GM12878 (cell line): ENCODE measurements around the gene AFF1. TPM values are rescaled to one million over a fixed set of nuclear protein-coding genes. Genes with fewer than 3 reads are reported as not detected.

Experiments used
- ATAC-seq: fragments of 200-7000 bp; cut with Tn5 transposase; 3 replicates; pipeline ENCODE4 v1.9.1; 2020; ENCODE audit warnings: mild to moderate bottlenecking, moderate library complexity
- BruUV-seq: library from RNA; stranded (reverse); fragments of 400-500 nt; replicated peaks from 2 replicates; lab custom pipeline; 2021; lab: Mats Ljungman, UMichigan
- CTCF ChIA-PET: fragments of 300-600 bp; sonication (Branson Sonifier 250); formaldehyde crosslinking; extraction: SDS; loops from one replicate; lab custom pipeline; 2021; ENCODE audit warnings: inconsistent platforms; lab: Yijun Ruan, JAX
- POLR2A ChIA-PET: fragments of 350-600 bp; formaldehyde crosslinking; extraction: SDS; loops from one replicate; lab custom pipeline; 2021; ENCODE audit warnings: inconsistent platforms; lab: Charles Lee
- RAD21 ChIA-PET: fragments of 300-600 bp; sonication (Branson Sonifier 250); formaldehyde crosslinking; loops from one replicate; lab custom pipeline; 2023; ENCODE audit warnings: antibody characterized with exemption; ENCODE audit not compliant: unreplicated experiment; lab: Charles Lee
- SMC1A ChIA-PET: fragments of 300-600 bp; sonication (Branson Sonifier 250); formaldehyde crosslinking; loops from one replicate; lab custom pipeline; 2023; ENCODE audit not compliant: unreplicated experiment, uncharacterized antibody; lab: Charles Lee
- DNase-seq: peaks from one replicate; pipeline ENCODE4 v3.0.0-alpha.2; 2011; ENCODE audit warnings: low read depth, low spot score
- FAIRE-seq: peaks from 3 replicates; lab custom pipeline; 2011; peaks lifted over from hg19 to GRCh38; lab: Jason Lieb, UNC
- H2AFZ ChIP-seq: 2 replicates; pipeline ENCODE4 v1.6.0; 2011; ENCODE audit warnings: low read depth, low read length, control low read depth; ENCODE audit not compliant: control insufficient read depth
- H3K27ac ChIP-seq: 2 replicates; pipeline ENCODE4 v1.5.1; 2011; ENCODE audit warnings: control low read depth; ENCODE audit not compliant: control insufficient read depth, insufficient read depth
- H3K27me3 ChIP-seq, 2 experiments: replicated peaks in 1 of 2; 2 replicates each; pipeline versions ENCODE4 v1.6.0 to v1.6.1; 2011; ENCODE audit warnings: low read length in 1 of 2; ENCODE audit not compliant: control insufficient read depth in 2 of 2, insufficient read depth in 2 of 2
- H3K36me3 ChIP-seq, 2 experiments: 2 replicates each; pipeline ENCODE4 v1.5.1; 2011; ENCODE audit warnings: low read length in 1 of 2; ENCODE audit not compliant: control insufficient read depth in 2 of 2, insufficient read depth in 2 of 2
- H3K4me1 ChIP-seq: 2 replicates; pipeline ENCODE4 v1.6.1; 2011; ENCODE audit warnings: mild to moderate bottlenecking, low read length, moderate library complexity, mixed read lengths; ENCODE audit not compliant: control insufficient read depth, insufficient read depth
- H3K4me2 ChIP-seq: 2 replicates; pipeline ENCODE4 v1.6.0; 2011; ENCODE audit warnings: control low read depth; ENCODE audit not compliant: control insufficient read depth, insufficient read depth
- H3K4me3 ChIP-seq: fragments of 200-600 bp; sonication (generic); 2 replicates; pipeline ENCODE4 v1.5.1; 2016
- H3K79me2 ChIP-seq: 2 replicates; pipeline ENCODE4 v1.6.0; 2011; ENCODE audit warnings: low read length; ENCODE audit not compliant: control insufficient read depth, insufficient read depth
- H3K9ac ChIP-seq: 2 replicates; pipeline ENCODE4 v1.8.0; 2011; ENCODE audit warnings: low read length, control low read depth, mixed read lengths; ENCODE audit not compliant: control insufficient read depth, insufficient read depth
- H3K9me3 ChIP-seq: replicated peaks from 3 replicates; pipeline ENCODE4 v1.5.1; 2011; ENCODE audit warnings: mild to moderate bottlenecking, low read length; ENCODE audit not compliant: control insufficient read depth, insufficient read depth
- H4K20me1 ChIP-seq: 2 replicates; pipeline ENCODE4 v1.6.0; 2011; ENCODE audit not compliant: control insufficient read depth, insufficient read depth
- BACH1 ChIP-seq: fragments of 450-650 bp; IDR thresholded peaks from 2 replicates; pipeline ENCODE4 v1.6.1; 2017; ENCODE audit warnings: mild to moderate bottlenecking, borderline replicate concordance
- BCL11A ChIP-seq: IDR thresholded peaks from 2 replicates; pipeline ENCODE4 v1.6.1; 2011; ENCODE audit warnings: low read depth, low read length
- CEBPB ChIP-seq, 2 experiments: fragments of 150-350 bp in 1 of 2; IDR thresholded peaks; 2 replicates each; pipeline ENCODE4 v1.6.1; 2012 to 2014; ENCODE audit warnings: low read depth in 2 of 2, low read length in 2 of 2, borderline replicate concordance in 1 of 2, inconsistent platforms in 1 of 2
- FOXM1 ChIP-seq: IDR thresholded peaks from 2 replicates; pipeline ENCODE4 v1.6.1; 2012; ENCODE audit warnings: low read depth, mild to moderate bottlenecking, inconsistent platforms, low read length, moderate library complexity
- HSF1 ChIP-seq: fragments of 150-350 bp; IDR thresholded peaks from 2 replicates; pipeline ENCODE4 v1.6.1; 2014; ENCODE audit warnings: mild to moderate bottlenecking, low read depth, low read length
- IRF4 ChIP-seq: IDR thresholded peaks from 2 replicates; pipeline ENCODE4 v1.6.1; 2011; ENCODE audit warnings: low read depth, low read length
- KAT2A ChIP-seq: conservative IDR thresholded peaks from 2 replicates; pipeline ENCODE4 v1.6.1; 2011; ENCODE audit warnings: low read depth, low read length; ENCODE audit not compliant: control insufficient read depth
- NFIC ChIP-seq: IDR thresholded peaks from 2 replicates; pipeline ENCODE4 v1.6.1; 2012; ENCODE audit warnings: low read depth, mild to moderate bottlenecking, inconsistent platforms, low read length, moderate library complexity
- PRDM15 ChIP-seq: fragments of 450-650 bp; formaldehyde crosslinking; IDR thresholded peaks from 2 replicates; pipeline ENCODE4 v1.4.0; 2020; ENCODE audit warnings: mild to moderate bottlenecking, moderate library complexity
- RB1 ChIP-seq: fragments of 450-650 bp; formaldehyde crosslinking; IDR thresholded peaks from 2 replicates; pipeline ENCODE4 v1.6.1; 2017; ENCODE audit warnings: mild to moderate bottlenecking, borderline replicate concordance
- SMARCA5 ChIP-seq: fragments of 450-650 bp; IDR thresholded peaks from 2 replicates; pipeline ENCODE4 v1.6.1; 2017; ENCODE audit warnings: mild to moderate bottlenecking
- STAT3 ChIP-seq: IDR thresholded peaks from 2 replicates; pipeline ENCODE4 v1.6.1; 2011; ENCODE audit warnings: low read depth, low read length, improper control_type of control experiment
- SUZ12 ChIP-seq: fragments of 200-600 bp; sonication (generic); IDR thresholded peaks from one replicate; pipeline ENCODE4 v1.6.1; 2018; ENCODE audit warnings: antibody characterized with exemption, mild to moderate bottlenecking; ENCODE audit not compliant: unreplicated experiment
- YY1 ChIP-seq: IDR thresholded peaks from 2 replicates; pipeline ENCODE4 v1.6.1; 2011; ENCODE audit warnings: low read depth, mild to moderate bottlenecking, low read length
- ZBED1 ChIP-seq: IDR thresholded peaks from 2 replicates; pipeline ENCODE4 v1.6.1; 2016; ENCODE audit warnings: borderline replicate concordance
- WGBS: methylation state at CpG from one replicate; pipeline ENCODE4 v1.1.6; 2016; ENCODE audit warnings: low lambda C conversion rate; ENCODE audit not compliant: insufficient replicate concordance, insufficient coverage; ENCODE audit errors: missing lambda C conversion rate; 5-methylcytosine and 5-hydroxymethylcytosine counted together
- in situ Hi-C: fragments of 300-500 bp; cut with MboI; formaldehyde crosslinking; loops from 9 replicates; pipeline ENCODE4 v1.14.3; 2018; ENCODE audit warnings: mixed read lengths
- intact Hi-C: fragments of 100-400 bp; cut with micrococcal nuclease; formaldehyde crosslinking; loops from one replicate; pipeline ENCODE4 v1.14.2; 2022; ENCODE audit not compliant: unreplicated experiment
- polyA plus RNA-seq, 11 experiments: library from polyadenylated mRNA; depleted of rRNA in 4 of 11; unstranded in 6 of 11; stranded (reverse) in 5 of 11; fragments of >200 nt; fragmentation: Nextera tagmentation in 4 of 11; fragmentation: Illumina TruSeq in 1 of 11; extraction: Ambion mirVana in 4 of 11; extraction: Trizol in 1 of 11; gene quantifications; 1 replicate in 1 of 11; 2 replicates in 10 of 11; pipeline versions ENCODE4 v1.2.1 to v1.2.3, GENCODE V29; 2011 to 2016; ENCODE audit warnings: inconsistent platforms in 2 of 11, missing spikeins in 2 of 11, low read depth in 1 of 11
- total RNA-seq, 4 experiments: library from RNA; depleted of rRNA in 3 of 4; stranded (reverse); fragments of >200 nt in 3 of 4; fragmentation: Illumina TruSeq in 1 of 4; extraction: Trizol in 1 of 4; gene quantifications; 2 replicates each; pipeline versions ENCODE4 v1.2.1 to v1.2.3, GENCODE V29; 2013 to 2021
- TF ChIP-seq, protein P1 (sequence below): IDR thresholded peaks from 2 replicates; pipeline ENCODE4 v1.6.1; 2011; ENCODE audit warnings: borderline replicate concordance, low read depth, mild to moderate bottlenecking, moderate library complexity, low read length; ENCODE audit not compliant: insufficient read depth, poor library complexity, severe bottlenecking
- TF ChIP-seq, protein P2 (sequence below): fragments of 450-650 bp; IDR thresholded peaks from 2 replicates; pipeline ENCODE4 v1.6.1; 2016; ENCODE audit warnings: mild to moderate bottlenecking

AFF1 gene
- total and polyA plus RNA-seq, 10 of the 15 experiments (the other 5 are each of a cell fraction or from before 2014, with no cell fraction given), result 3.5 to 56.1 (median 21.5) TPM

GRCh38 chr4:87045234-87045558 is 110.4 kb downstream of the AFF1 start:
- H3K9ac ChIP-seq, result no peak overlapping the region
- no TSS peak for BruUV-seq
- H3K9me3 ChIP-seq, result no peaks in the 10 kb centered on the region
- POLR2A ChIA-PET, result no interaction called here
- H3K4me3 ChIP-seq, result no peak overlapping the region
- SMC1A ChIA-PET, result interaction anchor here (3.0 kb wide), 1 partner anchor 48 kb away, joined by 10 read pairs; no protein-coding TSS in a partner anchor
- H3K4me2 ChIP-seq, result no peak overlapping the region
- H3K36me3 ChIP-seq, result peaks cover 7 to 31% of the 10 kb centered on the region in 2 experiments
- H4K20me1 ChIP-seq, result no peaks in the 10 kb centered on the region
- intact Hi-C loops (no loop called here), in situ Hi-C loops (no loop called here)
- FAIRE-seq, result no peak
- CTCF ChIA-PET, result no interaction called here
- no peak overlapping the region for H3K27ac ChIP-seq
- peaks cover 92% of the 10 kb centered on the region for H3K79me2 ChIP-seq
- 94% methylated on average over 6 of the region's 6 CpGs for whole genome bisulfite sequencing
- no peak for ATAC-seq
- RAD21 ChIA-PET, result no interaction called here
- H2AFZ ChIP-seq, result no peak overlapping the region
- H3K4me1 ChIP-seq, result peaks cover 29% of the 10 kb centered on the region
- no peak for DNase-seq
- no peaks in the 10 kb centered on the region for H3K27me3 ChIP-seq
- no peak for TF ChIP-seq RB1
- TF ChIP-seq CEBPB (IDR thresholded peaks at IDR 0.05; ENCODE audit: borderline replicate concordance in 1 of 2, low read depth in 2 of 2, low read length in 2 of 2), result no peak
- no peak for TF ChIP-seq BACH1
- TF ChIP-seq, protein P1, sequence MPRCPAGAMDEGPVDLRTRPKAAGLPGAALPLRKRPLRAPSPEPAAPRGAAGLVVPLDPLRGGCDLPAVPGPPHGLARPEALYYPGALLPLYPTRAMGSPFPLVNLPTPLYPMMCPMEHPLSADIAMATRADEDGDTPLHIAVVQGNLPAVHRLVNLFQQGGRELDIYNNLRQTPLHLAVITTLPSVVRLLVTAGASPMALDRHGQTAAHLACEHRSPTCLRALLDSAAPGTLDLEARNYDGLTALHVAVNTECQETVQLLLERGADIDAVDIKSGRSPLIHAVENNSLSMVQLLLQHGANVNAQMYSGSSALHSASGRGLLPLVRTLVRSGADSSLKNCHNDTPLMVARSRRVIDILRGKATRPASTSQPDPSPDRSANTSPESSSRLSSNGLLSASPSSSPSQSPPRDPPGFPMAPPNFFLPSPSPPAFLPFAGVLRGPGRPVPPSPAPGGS, result no peak
- no peak for TF ChIP-seq SMARCA5
- no peak for TF ChIP-seq BCL11A
- TF ChIP-seq STAT3, result no peak
- TF ChIP-seq, protein P2, sequence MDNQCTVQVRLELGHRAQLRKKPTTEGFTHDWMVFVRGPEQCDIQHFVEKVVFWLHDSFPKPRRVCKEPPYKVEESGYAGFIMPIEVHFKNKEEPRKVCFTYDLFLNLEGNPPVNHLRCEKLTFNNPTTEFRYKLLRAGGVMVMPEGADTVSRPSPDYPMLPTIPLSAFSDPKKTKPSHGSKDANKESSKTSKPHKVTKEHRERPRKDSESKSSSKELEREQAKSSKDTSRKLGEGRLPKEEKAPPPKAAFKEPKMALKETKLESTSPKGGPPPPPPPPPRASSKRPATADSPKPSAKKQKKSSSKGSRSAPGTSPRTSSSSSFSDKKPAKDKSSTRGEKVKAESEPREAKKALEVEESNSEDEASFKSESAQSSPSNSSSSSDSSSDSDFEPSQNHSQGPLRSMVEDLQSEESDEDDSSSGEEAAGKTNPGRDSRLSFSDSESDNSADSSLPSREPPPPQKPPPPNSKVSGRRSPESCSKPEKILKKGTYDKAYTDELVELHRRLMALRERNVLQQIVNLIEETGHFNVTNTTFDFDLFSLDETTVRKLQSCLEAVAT, result no peak
- TF ChIP-seq KAT2A, result no peak
- no peak for TF ChIP-seq IRF4
- no peak for TF ChIP-seq NFIC
- no peak for TF ChIP-seq FOXM1
- TF ChIP-seq SUZ12, result no peak
- TF ChIP-seq PRDM15 (CRISPR knock-in tag), result no peak
- no peak for TF ChIP-seq HSF1
- no peak for TF ChIP-seq YY1
- no peak for TF ChIP-seq ZBED1
